ENCODE measurements around the gene PODN.

PODN gene

GRCh38 chr1:53026254-53026653 is 35.8 kb upstream of the PODN start:
- no peaks in the 10 kb centered on the region for H3K9me3 ChIP-seq (ENCODE audit: control insufficient read depth, insufficient read depth, low read length)
- no peak overlapping the region for H3K9ac ChIP-seq (ENCODE audit: low read depth, low read length)
- no peaks in the 10 kb centered on the region for H3K27me3 ChIP-seq (ENCODE audit: control insufficient read depth, insufficient read depth, low read length)
- no peak overlapping the region for H3K27ac ChIP-seq (ENCODE audit: low read depth, low read length)
- no peak overlapping the region for H3K4me3 ChIP-seq (ENCODE audit: low read depth, low read length)
- 0 out of 2 replicates have a peak, but pooled peaks cover 3% of the 10 kb centered on the region for H3K36me3 ChIP-seq (ENCODE audit: control insufficient read depth, insufficient read depth, low read length)
- H3K4me1 ChIP-seq (ENCODE audit: control insufficient read depth, insufficient read depth, low read length), result 0 out of 2 replicates have a peak, but pooled peaks cover 2% of the 10 kb centered on the region

DNA sequence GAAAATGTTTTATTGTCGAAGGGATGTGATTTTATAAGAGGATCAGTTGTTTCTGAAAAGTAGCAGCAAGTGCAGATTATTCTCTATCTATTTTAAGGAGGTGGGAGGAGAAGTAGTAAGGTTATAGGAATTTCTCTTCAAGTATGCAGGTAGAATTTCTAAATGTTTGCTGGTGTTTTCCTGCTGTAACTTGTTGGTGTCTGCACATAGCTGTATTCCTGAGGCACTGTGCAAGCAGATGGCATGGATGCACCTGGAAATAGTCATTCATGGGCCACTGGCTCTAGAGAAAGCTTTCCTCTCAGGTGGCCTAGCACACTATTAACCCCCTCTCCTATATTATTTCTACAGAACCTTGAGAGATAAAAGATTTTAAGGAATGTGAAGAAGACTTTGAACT is 30.3 kb upstream of the PODN start:
- Histone ChIP-seq H3K9ac (ENCODE audit: low read depth, low read length) (no peak overlapping the region), H3K4me1 (ENCODE audit: control insufficient read depth, insufficient read depth, low read length) (no peaks in the 10 kb centered on the region), H3K27ac (ENCODE audit: low read depth, low read length) (no peak overlapping the region), H3K4me3 (ENCODE audit: low read depth, low read length) (no peak overlapping the region), H3K9me3 (ENCODE audit: control insufficient read depth, insufficient read depth, low read length) (no peaks in the 10 kb centered on the region), H3K27me3 (ENCODE audit: control insufficient read depth, insufficient read depth, low read length) (no peaks in the 10 kb centered on the region), H3K36me3 (ENCODE audit: control insufficient read depth, insufficient read depth, low read length) (peaks cover 3% of the 10 kb centered on the region; the same call in 1 of the 2 replicates)

GRCh38 chr1:53037159-53037558 is 24.9 kb upstream of the PODN start:
- no peaks in the 10 kb centered on the region for H3K9me3 ChIP-seq (ENCODE audit: control insufficient read depth, insufficient read depth, low read length)
- peaks cover 9% of the 10 kb centered on the region; the same call in 1 of the 2 replicates for H3K36me3 ChIP-seq (ENCODE audit: control insufficient read depth, insufficient read depth, low read length)
- no peaks in the 10 kb centered on the region for H3K27me3 ChIP-seq (ENCODE audit: control insufficient read depth, insufficient read depth, low read length)
- peaks cover 6% of the 10 kb centered on the region; the same call in 1 of the 2 replicates for H3K4me1 ChIP-seq (ENCODE audit: control insufficient read depth, insufficient read depth, low read length)
- H3K9ac ChIP-seq (ENCODE audit: low read depth, low read length), result no peak overlapping the region
- no peak overlapping the region for H3K27ac ChIP-seq (ENCODE audit: low read depth, low read length)
- H3K4me3 ChIP-seq (ENCODE audit: low read depth, low read length), result no peak overlapping the region

DNA sequence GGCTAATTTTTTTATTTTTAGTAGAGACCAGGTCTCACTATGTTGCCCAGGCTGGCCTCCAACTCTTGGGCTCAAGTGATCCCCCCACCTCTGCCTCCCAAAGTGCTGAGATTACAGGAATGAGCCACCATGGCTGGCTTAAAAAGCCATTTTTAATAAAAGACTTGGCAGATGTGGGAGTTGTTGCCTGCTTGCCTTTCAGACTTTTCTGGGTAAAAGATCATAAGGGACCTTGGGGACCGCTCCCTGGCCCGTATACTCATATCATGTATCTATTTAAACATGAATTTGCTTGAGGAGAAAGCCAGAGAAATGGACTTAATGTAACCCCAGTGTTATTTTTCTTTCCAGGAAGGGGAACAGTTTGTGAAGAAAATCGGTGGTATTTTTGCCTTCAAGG is 23.4 kb upstream of the PODN start:
- peaks cover 14% of the 10 kb centered on the region for H3K4me1 ChIP-seq (ENCODE audit: control insufficient read depth, insufficient read depth, low read length)
- no peak overlapping the region for H3K9ac ChIP-seq (ENCODE audit: low read depth, low read length)
- H3K36me3 ChIP-seq (ENCODE audit: control insufficient read depth, insufficient read depth, low read length), result peaks cover 9% of the 10 kb centered on the region; the same call in 1 of the 2 replicates
- H3K27ac ChIP-seq (ENCODE audit: low read depth, low read length), result no peak overlapping the region
- H3K9me3 ChIP-seq (ENCODE audit: control insufficient read depth, insufficient read depth, low read length), result no peaks in the 10 kb centered on the region
- no peak overlapping the region for H3K4me3 ChIP-seq (ENCODE audit: low read depth, low read length)
- H3K27me3 ChIP-seq (ENCODE audit: control insufficient read depth, insufficient read depth, low read length), result no peaks in the 10 kb centered on the region

GRCh38 chr1:53043271-53043670 is 18.7 kb upstream of the PODN start:
- H3K27me3 ChIP-seq (ENCODE audit: control insufficient read depth, insufficient read depth, low read length), result no peaks in the 10 kb centered on the region
- peaks cover 13% of the 10 kb centered on the region for H3K4me1 ChIP-seq (ENCODE audit: control insufficient read depth, insufficient read depth, low read length)
- no peak overlapping the region for H3K9ac ChIP-seq (ENCODE audit: low read depth, low read length)
- no peak overlapping the region for H3K4me3 ChIP-seq (ENCODE audit: low read depth, low read length)
- peaks cover 9% of the 10 kb centered on the region; the same call in 1 of the 2 replicates for H3K36me3 ChIP-seq (ENCODE audit: control insufficient read depth, insufficient read depth, low read length)
- H3K9me3 ChIP-seq (ENCODE audit: control insufficient read depth, insufficient read depth, low read length), result no peaks in the 10 kb centered on the region
- no peak overlapping the region for H3K27ac ChIP-seq (ENCODE audit: low read depth, low read length)

- H3K9ac ChIP-seq (ENCODE audit: low read depth, low read length), result no peak overlapping the region
- peaks cover 29% of the 10 kb centered on the region for H3K4me1 ChIP-seq (ENCODE audit: control insufficient read depth, insufficient read depth, low read length)
- H3K27me3 ChIP-seq (ENCODE audit: control insufficient read depth, insufficient read depth, low read length), result no peaks in the 10 kb centered on the region
- H3K4me3 ChIP-seq (ENCODE audit: low read depth, low read length), result no peak overlapping the region
- H3K27ac ChIP-seq (ENCODE audit: low read depth, low read length), result no peak overlapping the region
- no peaks in the 10 kb centered on the region for H3K9me3 ChIP-seq (ENCODE audit: control insufficient read depth, insufficient read depth, low read length)
- H3K36me3 ChIP-seq (ENCODE audit: control insufficient read depth, insufficient read depth, low read length), result peaks cover 1% of the 10 kb centered on the region; the same call in 1 of the 2 replicates
Measured at GRCh38 chr1:53044926-53045325, 17.1 kb upstream of the PODN start.

DNA sequence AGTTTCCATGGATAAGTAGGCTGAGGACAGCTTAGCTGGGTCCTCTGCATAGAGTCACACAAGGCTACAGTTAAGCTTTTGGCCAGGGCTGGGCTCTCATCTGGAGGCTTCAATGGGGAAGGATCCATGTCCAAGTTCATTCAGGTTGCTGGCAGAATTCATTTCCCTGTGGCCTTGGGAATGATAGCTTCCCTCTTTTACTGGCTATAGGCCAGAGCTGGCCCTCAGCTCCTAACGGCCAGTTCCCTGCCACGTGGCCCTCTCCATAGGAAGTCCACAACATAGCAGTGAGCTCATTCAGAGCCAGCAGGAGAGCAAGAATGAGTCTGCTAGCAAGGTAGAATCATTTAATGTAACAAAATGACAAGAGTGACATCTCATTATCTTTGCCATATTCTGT is 15.1 kb upstream of the PODN start:
- no peak overlapping the region for H3K4me3 ChIP-seq (ENCODE audit: low read depth, low read length)
- no peak overlapping the region for H3K27ac ChIP-seq (ENCODE audit: low read depth, low read length)
- no peaks in the 10 kb centered on the region for H3K27me3 ChIP-seq (ENCODE audit: control insufficient read depth, insufficient read depth, low read length)
- H3K9me3 ChIP-seq (ENCODE audit: control insufficient read depth, insufficient read depth, low read length), result no peaks in the 10 kb centered on the region
- peaks cover 37% of the 10 kb centered on the region for H3K4me1 ChIP-seq (ENCODE audit: control insufficient read depth, insufficient read depth, low read length)
- H3K9ac ChIP-seq (ENCODE audit: low read depth, low read length), result no peak overlapping the region
- H3K36me3 ChIP-seq (ENCODE audit: control insufficient read depth, insufficient read depth, low read length), result no peaks in the 10 kb centered on the region; the same call in 1 of the 2 replicates

DNA sequence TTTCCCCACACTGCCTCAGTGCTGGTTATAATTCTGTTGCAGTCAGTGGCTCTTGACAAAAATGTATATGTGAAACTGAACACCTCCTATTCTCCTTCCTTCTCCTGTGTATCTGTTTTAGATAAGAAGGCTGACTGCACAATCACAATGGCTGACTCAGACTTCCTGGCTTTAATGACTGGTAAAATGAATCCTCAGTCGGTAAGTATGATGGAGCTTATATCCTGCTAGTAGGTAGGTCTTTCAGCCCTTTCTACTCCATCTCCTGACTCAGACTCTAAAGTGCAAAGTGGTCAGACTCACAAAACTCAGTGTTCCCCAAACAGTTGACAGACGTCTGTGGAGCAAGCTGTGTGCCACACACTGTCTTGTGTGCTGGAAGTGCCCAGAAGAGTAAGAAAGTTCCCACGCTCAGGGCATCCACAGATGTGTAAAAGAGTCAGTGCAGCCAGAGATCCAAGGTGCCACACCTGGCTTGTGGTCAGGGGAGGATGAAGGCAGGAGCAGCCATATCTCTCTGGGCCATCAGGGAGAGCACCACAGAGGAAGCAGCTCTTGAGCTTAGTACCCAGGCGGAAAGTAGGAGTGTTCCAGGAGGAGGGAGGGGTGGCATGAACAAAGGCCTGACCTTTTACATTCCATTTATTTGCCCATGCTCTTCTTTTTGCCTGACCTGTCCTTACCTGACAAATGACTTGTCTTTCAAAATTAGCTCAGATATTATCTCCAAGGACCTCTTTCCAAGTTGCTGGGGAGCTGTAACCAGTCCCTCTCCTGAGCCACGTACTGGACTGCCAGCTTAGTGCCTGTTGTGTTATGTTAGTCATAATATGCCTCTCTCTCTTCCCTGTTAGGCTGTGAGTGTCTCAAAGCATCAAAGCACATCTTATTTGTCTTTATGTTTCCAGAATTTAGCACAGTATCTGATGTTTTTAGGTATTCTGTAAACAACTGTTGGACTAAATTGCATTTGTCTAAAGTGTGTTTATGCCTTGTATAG is 14.0 kb upstream of the PODN start:
- Histone ChIP-seq H3K36me3 (ENCODE audit: control insufficient read depth, insufficient read depth, low read length) (no peaks in the 10 kb centered on the region; the same call in 1 of the 2 replicates), H3K9me3 (ENCODE audit: control insufficient read depth, insufficient read depth, low read length) (no peaks in the 10 kb centered on the region), H3K27ac (ENCODE audit: low read depth, low read length) (no peak overlapping the region), H3K4me1 (ENCODE audit: control insufficient read depth, insufficient read depth, low read length) (peaks cover 35% of the 10 kb centered on the region), H3K27me3 (ENCODE audit: control insufficient read depth, insufficient read depth, low read length) (no peaks in the 10 kb centered on the region), H3K9ac (ENCODE audit: low read depth, low read length) (no peak overlapping the region), H3K4me3 (ENCODE audit: low read depth, low read length) (no peak overlapping the region)

- Histone ChIP-seq H3K9ac (ENCODE audit: low read depth, low read length) (no peak overlapping the region), H3K36me3 (ENCODE audit: control insufficient read depth, insufficient read depth, low read length) (no peaks in the 10 kb centered on the region; the same call in 1 of the 2 replicates)
Measured at GRCh38 chr1:53048960-53049573, 12.9 kb upstream of the PODN start.

DNA sequence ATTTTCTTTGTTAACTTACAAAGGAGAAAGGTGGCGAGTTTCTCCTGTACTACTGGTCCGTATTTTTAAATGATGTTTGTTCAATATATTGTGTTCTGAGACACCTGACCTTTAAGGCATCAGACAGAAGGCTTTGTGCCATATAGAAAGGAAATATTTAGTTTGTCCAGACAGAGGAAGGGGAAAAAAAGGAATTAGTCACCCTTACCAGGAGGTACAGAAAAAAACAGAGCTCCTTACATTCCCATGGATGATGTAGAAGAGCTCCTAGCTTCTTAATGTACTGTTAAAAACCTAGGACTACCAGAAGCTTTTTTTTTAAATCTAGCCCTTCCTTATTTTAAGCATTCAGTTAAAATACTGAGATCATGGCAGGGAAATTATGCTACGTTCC is 12.4 kb upstream of the PODN start:
- no peaks in the 10 kb centered on the region for H3K9me3 ChIP-seq (ENCODE audit: control insufficient read depth, insufficient read depth, low read length)
- H3K9ac ChIP-seq (ENCODE audit: low read depth, low read length), result no peak overlapping the region
- H3K27me3 ChIP-seq (ENCODE audit: control insufficient read depth, insufficient read depth, low read length), result no peaks in the 10 kb centered on the region
- H3K4me1 ChIP-seq (ENCODE audit: control insufficient read depth, insufficient read depth, low read length), result peaks cover 27% of the 10 kb centered on the region
- H3K27ac ChIP-seq (ENCODE audit: low read depth, low read length), result peak overlapping the region; percentile 44
- H3K36me3 ChIP-seq (ENCODE audit: control insufficient read depth, insufficient read depth, low read length), result no peaks in the 10 kb centered on the region; the same call in 1 of the 2 replicates
- no peak overlapping the region for H3K4me3 ChIP-seq (ENCODE audit: low read depth, low read length)

More at GRCh38 chr1:53048960-53049573, 12.9 kb upstream of the PODN start:
- Histone ChIP-seq H3K4me1 (ENCODE audit: control insufficient read depth, insufficient read depth, low read length) (peaks cover 27% of the 10 kb centered on the region), H3K27me3 (ENCODE audit: control insufficient read depth, insufficient read depth, low read length) (no peaks in the 10 kb centered on the region), H3K4me3 (ENCODE audit: low read depth, low read length) (no peak overlapping the region), H3K27ac (ENCODE audit: low read depth, low read length) (no peak overlapping the region), H3K9me3 (ENCODE audit: control insufficient read depth, insufficient read depth, low read length) (no peaks in the 10 kb centered on the region)

DNA sequence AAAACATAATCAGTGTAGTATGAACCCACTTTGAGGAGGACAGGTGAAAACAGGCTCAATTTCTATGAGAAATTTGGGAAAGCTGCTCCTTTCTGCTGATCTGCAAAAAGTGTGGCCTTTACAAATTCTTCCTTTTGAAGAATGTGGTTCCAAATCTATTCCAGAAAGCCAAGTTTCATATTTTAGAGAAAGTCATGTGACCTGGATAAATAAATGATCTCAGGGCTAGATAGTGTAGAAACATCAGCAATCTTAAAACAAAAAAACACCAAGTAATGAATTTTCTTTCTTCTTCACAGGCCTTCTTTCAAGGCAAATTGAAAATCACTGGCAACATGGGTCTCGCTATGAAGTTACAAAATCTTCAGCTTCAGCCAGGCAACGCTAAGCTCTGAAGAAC is 11.7 kb upstream of the PODN start:
- H3K9me3 ChIP-seq (ENCODE audit: control insufficient read depth, insufficient read depth, low read length), result no peaks in the 10 kb centered on the region
- peak overlapping the region; percentile 44 for H3K27ac ChIP-seq (ENCODE audit: low read depth, low read length)
- peaks cover 27% of the 10 kb centered on the region for H3K4me1 ChIP-seq (ENCODE audit: control insufficient read depth, insufficient read depth, low read length)
- no peaks in the 10 kb centered on the region; the same call in 1 of the 2 replicates for H3K36me3 ChIP-seq (ENCODE audit: control insufficient read depth, insufficient read depth, low read length)
- H3K9ac ChIP-seq (ENCODE audit: low read depth, low read length), result no peak overlapping the region
- H3K4me3 ChIP-seq (ENCODE audit: low read depth, low read length), result no peak overlapping the region
- no peaks in the 10 kb centered on the region for H3K27me3 ChIP-seq (ENCODE audit: control insufficient read depth, insufficient read depth, low read length)
